Mesenchymal stem cell (in vitro differentiated cells and primary cell): ENCODE data around the gene MYO1D.

Experiments used
- DNase-seq: peaks from one replicate; pipeline ENCODE4 v3.0.0-alpha.2; 2013
- H2AFZ ChIP-seq: one replicate; pipeline ENCODE4 v1.6.1; 2013; ENCODE audit warnings: low read depth, mild to moderate bottlenecking, control low read depth, inconsistent platforms, low read length, moderate library complexity
- H2AK5ac ChIP-seq: 2 replicates; pipeline ENCODE4 v1.6.1; 2013; ENCODE audit warnings: low read length, moderate library complexity, mild to moderate bottlenecking, inconsistent platforms; ENCODE audit not compliant: severe bottlenecking
- H2BK120ac ChIP-seq: one replicate; pipeline ENCODE4 v1.6.1; 2013; ENCODE audit warnings: low read depth, mild to moderate bottlenecking, inconsistent platforms, low read length, moderate library complexity
- H2BK12ac ChIP-seq, 2 experiments: one replicate each; pipeline ENCODE4 v1.6.1; 2013; ENCODE audit warnings: inconsistent platforms in 2 of 2, low read length in 2 of 2, mild to moderate bottlenecking in 2 of 2, moderate library complexity in 2 of 2, control low read depth in 1 of 2
- H2BK15ac ChIP-seq: one replicate; pipeline ENCODE4 v1.6.1; 2013; ENCODE audit warnings: mild to moderate bottlenecking, low read depth, inconsistent platforms; ENCODE audit not compliant: poor library complexity, severe bottlenecking
- H2BK5ac ChIP-seq: 2 replicates; pipeline ENCODE4 v1.6.1; 2013; ENCODE audit warnings: low read depth, mild to moderate bottlenecking, low read length, control low read depth, inconsistent platforms; ENCODE audit not compliant: poor library complexity, severe bottlenecking
- H3K14ac ChIP-seq, 2 experiments: one replicate each; pipeline ENCODE4 v1.6.1; 2013; ENCODE audit warnings: inconsistent platforms in 2 of 2, low read length in 2 of 2, control low read depth in 1 of 2, mild to moderate bottlenecking in 1 of 2, moderate library complexity in 1 of 2
- H3K18ac ChIP-seq, 2 experiments: one replicate each; pipeline ENCODE4 v1.6.1; 2013; ENCODE audit warnings: inconsistent platforms in 2 of 2, low read length in 2 of 2, control low read depth in 1 of 2, low read depth in 1 of 2, mild to moderate bottlenecking in 1 of 2
- H3K23ac ChIP-seq, 2 experiments: one replicate each; pipeline ENCODE4 v1.6.1; 2013; ENCODE audit warnings: inconsistent platforms in 2 of 2, low read length in 2 of 2, mild to moderate bottlenecking in 2 of 2, moderate library complexity in 2 of 2, control low read depth in 1 of 2
- H3K27ac ChIP-seq: 2 replicates; pipeline ENCODE4 v1.5.1; 2013; ENCODE audit warnings: mild to moderate bottlenecking, moderate library complexity, low read length, control low read depth, inconsistent platforms; ENCODE audit not compliant: poor library complexity, severe bottlenecking
- H3K27me3 ChIP-seq, 2 experiments: 2 replicates each; pipeline versions ENCODE4 v1.6.1 to v1.7.0; 2013; ENCODE audit warnings: low read length in 2 of 2, mild to moderate bottlenecking in 2 of 2, moderate library complexity in 2 of 2, control low read depth in 1 of 2, inconsistent platforms in 1 of 2; ENCODE audit not compliant: control insufficient read depth in 1 of 2, insufficient read depth in 1 of 2
- H3K36me3 ChIP-seq, 2 experiments: 2 replicates each; pipeline versions ENCODE4 v1.6.1 to v1.7.0; 2013; ENCODE audit warnings: low read length in 2 of 2, control low read depth in 1 of 2, inconsistent platforms in 1 of 2, low read depth in 1 of 2, mild to moderate bottlenecking in 1 of 2; ENCODE audit not compliant: insufficient read depth in 2 of 2, control insufficient read depth in 1 of 2
- H3K4ac ChIP-seq, 2 experiments: one replicate each; pipeline ENCODE4 v1.6.1; 2013; ENCODE audit warnings: inconsistent platforms in 2 of 2, low read length in 2 of 2, mild to moderate bottlenecking in 2 of 2, moderate library complexity in 2 of 2, control low read depth in 1 of 2, low read depth in 1 of 2
- H3K4me1 ChIP-seq: 2 replicates; pipeline ENCODE4 v1.6.1; 2013; ENCODE audit warnings: low read depth, low read length, control low read depth; ENCODE audit not compliant: control insufficient read depth, insufficient read depth
- H3K4me2 ChIP-seq: 2 replicates; pipeline ENCODE4 v1.6.1; 2013; ENCODE audit warnings: low read length, mild to moderate bottlenecking, inconsistent platforms; ENCODE audit not compliant: poor library complexity, severe bottlenecking
- H3K4me3 ChIP-seq, 2 experiments: 2 replicates each; pipeline versions ENCODE4 v1.5.1 to v1.7.0; 2013; ENCODE audit warnings: low read length in 2 of 2, mild to moderate bottlenecking in 2 of 2, control low read depth in 1 of 2, low read depth in 1 of 2; ENCODE audit not compliant: insufficient read depth in 1 of 2
- H3K79me1 ChIP-seq: replicated peaks from 2 replicates; pipeline ENCODE4 v1.6.1; 2013; ENCODE audit warnings: mild to moderate bottlenecking, control low read depth, low read length, inconsistent platforms; ENCODE audit not compliant: poor library complexity, severe bottlenecking
- H3K9ac ChIP-seq: 2 replicates; pipeline ENCODE4 v1.7.0; 2013; ENCODE audit warnings: mild to moderate bottlenecking, low read length, moderate library complexity
- H3K9me3 ChIP-seq: 2 replicates; pipeline ENCODE4 v1.7.0; 2013; ENCODE audit warnings: mild to moderate bottlenecking, low read length; ENCODE audit not compliant: control insufficient read depth
- H4K8ac ChIP-seq: one replicate; pipeline ENCODE4 v1.6.1; 2013; ENCODE audit warnings: inconsistent platforms, mild to moderate bottlenecking, low read length, moderate library complexity
- H4K91ac ChIP-seq: one replicate; pipeline ENCODE4 v1.6.1; 2013; ENCODE audit warnings: mild to moderate bottlenecking, low read length, inconsistent platforms
- WGBS: methylation state at CpG from one replicate; pipeline ENCODE4 v1.1.7; 2013; ENCODE audit warnings: mixed read lengths; 5-methylcytosine and 5-hydroxymethylcytosine counted together

MYO1D gene

GRCh38 chr17:32486111-32486700 is 390.7 kb downstream of the MYO1D start:
- Histone ChIP-seq H4K8ac (peak overlapping the region; percentile 84), H2BK5ac (no peak overlapping the region), H3K4ac (no peak overlapping the region), H3K79me1 (peaks cover 24% of the 10 kb centered on the region), H3K27me3 (no peaks in the 10 kb centered on the region), H3K27ac (no peak overlapping the region), H3K36me3 (peaks cover 22 to 34% of the 10 kb centered on the region in 2 experiments), H3K14ac (peak overlapping the region in 1 of 2 experiments; percentile 86), H4K91ac (peak overlapping the region; percentile 82), H3K4me2 (peak overlapping the region; percentile 83), H2AFZ (peak overlapping the region; percentile 36), H2AK5ac (peak overlapping the region; percentile 22), H3K9me3 (no peaks in the 10 kb centered on the region), H2BK15ac (peak overlapping the region; percentile 40), H2BK12ac (peak overlapping the region in 1 of 2 experiments; percentile 65), H3K9ac (peak overlapping the region; percentile 75), H3K4me1 (peaks cover 26% of the 10 kb centered on the region), H3K4me3 (peak overlapping the region; percentile 72 to 84), H3K23ac (peak overlapping the region in 1 of 2 experiments; percentile 14), H2BK120ac (no peak overlapping the region), H3K18ac (peak overlapping the region; percentile 72 to 79)
- peak; percentile 65 for DNase-seq
- 41% methylated on average over 21 of the region's 72 CpGs for WGBS

DNA sequence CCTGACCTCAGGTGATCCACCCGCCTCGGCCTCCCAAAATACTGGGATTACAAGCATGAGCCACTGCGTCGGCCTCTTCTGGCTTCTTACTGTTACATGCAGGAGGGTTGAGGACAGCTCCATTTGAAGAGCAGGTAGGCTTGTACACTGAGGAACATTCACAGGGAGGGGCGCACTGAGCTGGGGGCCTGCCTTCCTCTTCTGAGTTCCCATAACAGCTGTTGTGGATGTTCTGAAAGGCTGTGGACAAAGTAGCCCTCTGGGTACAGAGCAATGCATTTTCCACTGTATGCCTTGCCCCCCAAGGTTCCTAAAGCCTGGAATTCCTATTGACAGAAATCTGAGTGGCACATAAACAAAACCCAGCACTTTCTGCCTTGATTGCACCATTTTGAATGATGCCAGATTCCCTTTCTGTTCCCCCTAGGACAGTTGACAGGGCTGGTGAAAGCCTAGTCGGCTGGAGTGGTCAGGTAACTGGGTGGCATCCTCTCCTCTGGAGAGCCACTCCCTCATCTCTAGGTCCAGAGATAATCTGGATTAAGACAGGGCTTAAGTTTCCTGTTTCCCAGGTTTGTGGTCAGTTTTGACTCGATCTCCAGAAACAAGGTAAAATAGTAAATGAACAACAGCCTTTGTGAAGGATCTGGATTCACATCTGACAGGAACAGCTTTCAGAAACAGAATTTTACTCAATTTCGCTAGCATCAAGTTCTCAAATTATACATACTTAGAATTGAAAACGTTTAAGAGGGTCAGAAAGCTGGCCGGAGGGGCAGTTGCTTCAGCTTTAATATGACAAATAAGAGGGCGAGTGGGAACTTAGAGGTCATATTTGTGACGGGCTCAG is 391.4 kb downstream of the MYO1D start:
- H3K27ac ChIP-seq = no peak overlapping the region
- no peak overlapping the region for H2AFZ ChIP-seq
- WGBS = 88% methylated on average over 11 of the region's 12 CpGs
- H2BK5ac ChIP-seq = no peak overlapping the region
- H3K23ac ChIP-seq = no peak overlapping the region
- peak overlapping the region in 1 of 2 experiments; percentile 72 for H3K4me3 ChIP-seq
- H3K9me3 ChIP-seq = no peaks in the 10 kb centered on the region
- no peak for DNase-seq
- no peak overlapping the region for H3K14ac ChIP-seq
- H3K27me3 ChIP-seq = no peaks in the 10 kb centered on the region
- no peak overlapping the region for H3K4ac ChIP-seq
- peak overlapping the region in 1 of 2 experiments; percentile 79 for H3K18ac ChIP-seq
- H3K36me3 ChIP-seq = peaks cover 29 to 39% of the 10 kb centered on the region in 2 experiments
- no peak overlapping the region for H2BK15ac ChIP-seq
- no peak overlapping the region for H2BK12ac ChIP-seq
- H3K9ac ChIP-seq = peak overlapping the region; percentile 75
- no peak overlapping the region for H4K8ac ChIP-seq
- peak overlapping the region; percentile 83 for H3K4me2 ChIP-seq
- no peak overlapping the region for H2AK5ac ChIP-seq
- peaks cover 26% of the 10 kb centered on the region for H3K4me1 ChIP-seq
- peaks cover 24% of the 10 kb centered on the region for H3K79me1 ChIP-seq
- no peak overlapping the region for H2BK120ac ChIP-seq
- H4K91ac ChIP-seq = no peak overlapping the region

DNA sequence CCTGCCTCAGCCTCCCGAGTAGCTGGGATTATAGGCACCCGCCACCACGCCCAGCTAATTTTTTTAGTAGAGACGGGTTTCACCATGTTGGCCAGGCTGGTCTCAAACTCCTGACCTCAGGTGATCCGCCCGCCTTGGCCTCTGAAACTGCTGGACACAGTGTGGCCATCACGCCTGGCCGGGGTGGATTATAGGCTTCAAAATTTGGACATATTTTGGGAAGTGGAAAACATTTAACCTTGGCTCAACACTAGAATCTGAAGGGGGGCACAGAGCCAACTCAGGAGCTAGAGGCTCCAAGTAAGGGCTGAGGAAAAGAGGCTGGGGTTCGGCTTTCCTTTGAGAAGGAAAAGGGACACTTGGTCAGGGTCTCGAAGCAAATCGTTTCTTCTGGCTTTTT is 392.3 kb downstream of the MYO1D start:
- H3K23ac ChIP-seq = no peak overlapping the region
- no peak overlapping the region for H2BK15ac ChIP-seq
- H3K27ac ChIP-seq = no peak overlapping the region
- no peak overlapping the region for H4K91ac ChIP-seq
- H2BK120ac ChIP-seq = no peak overlapping the region
- no peak overlapping the region for H2BK5ac ChIP-seq
- no peaks in the 10 kb centered on the region for H3K27me3 ChIP-seq
- no peaks in the 10 kb centered on the region for H3K9me3 ChIP-seq
- no peak overlapping the region for H3K9ac ChIP-seq
- no peak overlapping the region for H2AFZ ChIP-seq
- H3K14ac ChIP-seq = no peak overlapping the region
- H4K8ac ChIP-seq = no peak overlapping the region
- H3K4ac ChIP-seq = no peak overlapping the region
- DNase-seq = no peak
- 96% methylated on average over 11 of the region's 11 CpGs for WGBS
- H3K4me1 ChIP-seq = peaks cover 25% of the 10 kb centered on the region
- no peak overlapping the region for H2AK5ac ChIP-seq
- H3K4me3 ChIP-seq = no peak overlapping the region
- H2BK12ac ChIP-seq = no peak overlapping the region
- H3K18ac ChIP-seq = no peak overlapping the region
- H3K79me1 ChIP-seq = peaks cover 18% of the 10 kb centered on the region
- no peak overlapping the region for H3K4me2 ChIP-seq
- H3K36me3 ChIP-seq = peaks cover 34 to 40% of the 10 kb centered on the region in 2 experiments

DNA sequence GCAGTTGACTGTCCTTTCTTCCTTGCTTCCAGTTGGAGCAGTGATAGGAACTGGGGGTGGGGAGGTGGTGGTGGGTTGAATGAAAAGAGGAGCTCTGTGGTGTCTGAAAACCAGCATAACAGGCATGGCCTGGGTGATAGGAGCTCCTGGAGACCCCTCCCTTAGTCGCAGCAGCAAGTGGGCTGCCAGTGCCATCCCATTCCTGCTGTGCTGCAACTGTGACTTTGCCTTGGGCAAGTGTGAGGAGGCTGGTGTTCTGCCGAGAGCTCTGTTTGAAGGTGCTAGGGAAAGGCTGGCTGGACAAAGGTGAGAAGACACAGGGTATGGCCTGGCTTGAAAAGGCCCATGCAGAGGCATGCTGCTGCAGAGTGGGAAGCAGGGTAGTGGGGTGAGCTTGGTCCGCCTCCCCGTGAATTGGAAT is 392.9 kb downstream of the MYO1D start:
- H2BK5ac ChIP-seq = no peak overlapping the region
- no peak overlapping the region for H3K4me3 ChIP-seq
- DNase-seq = no peak
- no peak overlapping the region for H2BK120ac ChIP-seq
- WGBS = 77% methylated on average over 4 of the region's 4 CpGs
- peak overlapping the region in 1 of 2 experiments; percentile 29 for H3K18ac ChIP-seq
- H3K9me3 ChIP-seq = no peaks in the 10 kb centered on the region
- no peak overlapping the region for H4K91ac ChIP-seq
- H3K4me2 ChIP-seq = no peak overlapping the region
- H2BK12ac ChIP-seq = peak overlapping the region in 1 of 2 experiments; percentile 54
- H3K9ac ChIP-seq = peak overlapping the region; percentile 12
- no peak overlapping the region for H3K23ac ChIP-seq
- H3K36me3 ChIP-seq = peaks cover 40 to 42% of the 10 kb centered on the region in 2 experiments
- no peak overlapping the region for H2BK15ac ChIP-seq
- H3K27ac ChIP-seq = peak overlapping the region; percentile 8
- H3K79me1 ChIP-seq = peaks cover 16% of the 10 kb centered on the region
- no peak overlapping the region for H4K8ac ChIP-seq
- H3K27me3 ChIP-seq = no peaks in the 10 kb centered on the region
- H3K4ac ChIP-seq = no peak overlapping the region
- H2AK5ac ChIP-seq = no peak overlapping the region
- no peak overlapping the region for H3K14ac ChIP-seq
- H3K4me1 ChIP-seq = peaks cover 23% of the 10 kb centered on the region
- no peak overlapping the region for H2AFZ ChIP-seq
